Left hindlimb (tissue), 1 donor: ENCODE data around the gene AQP3.
"Not testable (repeated sequence)": the region's sequence is repeated elsewhere in the genome, so short reads cannot be mapped to it uniquely, and the experiment has no call there.

Source experiments
- DNase-seq: peaks from one replicate; pipeline ENCODE4 v3.0.0-alpha.2; 2018

AQP3 gene

GRCh38 chr9:33439731-33440130 is 7.7 kb downstream of the AQP3 start:
- no peak for DNase-seq

GRCh38 chr9:33438926-33439680 is 8.3 kb downstream of the AQP3 start:
- DNase-seq = no peak

GRCh38 chr9:33437898-33438297 is 9.5 kb downstream of the AQP3 start:
- DNase-seq = no peak

GRCh38 chr9:33437205-33437604 is 10.2 kb downstream of the AQP3 start:
- DNase-seq = no peak

GRCh38 chr9:33436445-33436844 is 10.9 kb downstream of the AQP3 start:
- no peak for DNase-seq

GRCh38 chr9:33435821-33436277 is 11.5 kb downstream of the AQP3 start:
- no peak for DNase-seq

- DNase-seq = no peak
Observed at GRCh38 chr9:33434317-33435105, 12.9 kb downstream of the AQP3 start.

- DNase-seq = no peak
Observed at GRCh38 chr9:33433871-33434270, 13.5 kb downstream of the AQP3 start.

GRCh38 chr9:33431420-33431819 is 16.0 kb downstream of the AQP3 start:
- no peak for DNase-seq

- DNase-seq = no peak
Observed at GRCh38 chr9:33430942-33431341, 16.5 kb downstream of the AQP3 start.

GRCh38 chr9:33429256-33429985 is 18.0 kb downstream of the AQP3 start:
- DNase-seq = no peak

- DNase-seq = no peak
Observed at GRCh38 chr9:33426843-33427293, 20.5 kb downstream of the AQP3 start.

GRCh38 chr9:33425128-33425533 is 22.3 kb downstream of the AQP3 start:
- no peak for DNase-seq

GRCh38 chr9:33424492-33424891 is 22.9 kb downstream of the AQP3 start:
- DNase-seq = not testable (repeated sequence)

GRCh38 chr9:33424043-33424442 is 23.4 kb downstream of the AQP3 start:
- not testable (repeated sequence) for DNase-seq

- DNase-seq = no peak
Observed at GRCh38 chr9:33419708-33420303, 27.6 kb downstream of the AQP3 start.

- DNase-seq = no peak
Observed at GRCh38 chr9:33418090-33418489, 29.3 kb downstream of the AQP3 start.

GRCh38 chr9:33416996-33417395 is 30.4 kb downstream of the AQP3 start:
- DNase-seq = no peak

GRCh38 chr9:33415501-33416038 is 31.8 kb downstream of the AQP3 start:
- no peak for DNase-seq

GRCh38 chr9:33414889-33415500 is 32.4 kb downstream of the AQP3 start:
- no peak for DNase-seq

GRCh38 chr9:33414268-33414667 is 33.1 kb downstream of the AQP3 start:
- no peak for DNase-seq

GRCh38 chr9:33408087-33408486 is 39.3 kb downstream of the AQP3 start:
- DNase-seq = no peak
